ENCODE results near the gene MPP7.

DNA sequence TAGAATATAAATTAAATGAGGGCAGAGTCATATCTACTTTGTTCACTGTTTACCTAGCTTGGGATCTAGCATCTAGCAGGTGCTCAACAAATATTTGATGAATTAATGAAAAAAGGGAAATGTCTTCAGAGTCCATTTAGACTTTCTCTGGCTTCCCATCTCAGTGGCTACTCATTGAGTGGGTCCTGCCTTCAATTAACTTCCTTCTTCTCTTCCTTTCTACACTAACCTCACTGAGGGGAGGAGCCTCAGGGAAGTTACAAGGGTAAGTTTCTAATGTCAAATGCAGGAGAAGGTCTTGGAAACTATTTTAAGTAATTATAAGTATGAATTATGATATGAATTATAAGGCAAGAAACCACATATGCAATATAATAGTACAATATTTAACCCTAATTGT lies 28.2 kb upstream of the MPP7 start:
- TF ChIP-seq POLR2AphosphoS5 (IDR thresholded peaks at IDR 0.05) (no peak), POLR2A (IDR thresholded peaks at IDR 0.05) (no peak), EP300 (IDR thresholded peaks at IDR 0.05; ENCODE audit: low read depth) (no peak)
- TF ChIP-seq, protein P1, sequence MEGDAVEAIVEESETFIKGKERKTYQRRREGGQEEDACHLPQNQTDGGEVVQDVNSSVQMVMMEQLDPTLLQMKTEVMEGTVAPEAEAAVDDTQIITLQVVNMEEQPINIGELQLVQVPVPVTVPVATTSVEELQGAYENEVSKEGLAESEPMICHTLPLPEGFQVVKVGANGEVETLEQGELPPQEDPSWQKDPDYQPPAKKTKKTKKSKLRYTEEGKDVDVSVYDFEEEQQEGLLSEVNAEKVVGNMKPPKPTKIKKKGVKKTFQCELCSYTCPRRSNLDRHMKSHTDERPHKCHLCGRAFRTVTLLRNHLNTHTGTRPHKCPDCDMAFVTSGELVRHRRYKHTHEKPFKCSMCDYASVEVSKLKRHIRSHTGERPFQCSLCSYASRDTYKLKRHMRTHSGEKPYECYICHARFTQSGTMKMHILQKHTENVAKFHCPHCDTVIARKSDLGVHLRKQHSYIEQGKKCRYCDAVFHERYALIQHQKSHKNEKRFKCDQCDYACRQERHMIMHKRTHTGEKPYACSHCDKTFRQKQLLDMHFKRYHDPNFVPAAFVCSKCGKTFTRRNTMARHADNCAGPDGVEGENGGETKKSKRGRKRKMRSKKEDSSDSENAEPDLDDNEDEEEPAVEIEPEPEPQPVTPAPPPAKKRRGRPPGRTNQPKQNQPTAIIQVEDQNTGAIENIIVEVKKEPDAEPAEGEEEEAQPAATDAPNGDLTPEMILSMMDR (IDR thresholded peaks at IDR 0.05), result no peak

All from transverse colon (tissue), 4 donors.